A673 (cell line): ENCODE results near the gene FOXJ3. TPM values are rescaled to one million over a fixed set of nuclear protein-coding genes. Genes with fewer than 3 reads are reported as not detected.

Experiments used
- BruUV-seq: library from RNA; stranded (reverse); fragments of 400-500 nt; replicated peaks from 2 replicates; lab custom pipeline; 2021; lab: Mats Ljungman, UMichigan
- CTCF ChIA-PET: fragments of 300-600 bp; sonication (Branson Sonifier 250); formaldehyde crosslinking; loops from one replicate; lab custom pipeline; 2022; ENCODE audit warnings: antibody characterized with exemption; lab: Charles Lee
- POLR2A ChIA-PET: fragments of 300-600 bp; sonication (Branson Sonifier 250); formaldehyde crosslinking; loops from one replicate; lab custom pipeline; 2022; ENCODE audit warnings: antibody characterized with exemption; ENCODE audit not compliant: low non-redundant PET; lab: Charles Lee
- DNase-seq: peaks from one replicate; pipeline ENCODE4 v3.0.0-alpha.2; 2015; ENCODE audit warnings: low spot score
- H3K27ac ChIP-seq: fragments of 200-600 bp; sonication (generic); 2 replicates; pipeline ENCODE4 v1.5.1; 2016; ENCODE audit warnings: mixed run types, low read depth, mild to moderate bottlenecking, mixed read lengths, antibody characterized with exemption, low read length; ENCODE audit not compliant: poor library complexity, severe bottlenecking
- H3K27me3 ChIP-seq: fragments of 200-600 bp; sonication (generic); replicated peaks from 2 replicates; pipeline ENCODE4 v1.6.1; 2017; ENCODE audit warnings: mixed run types, low read depth, mild to moderate bottlenecking, mixed read lengths, antibody characterized with exemption, low read length; ENCODE audit not compliant: insufficient read depth, poor library complexity
- H3K36me3 ChIP-seq: fragments of 200-600 bp; sonication (generic); 2 replicates; pipeline ENCODE4 v1.6.1; 2016; ENCODE audit warnings: mixed run types, mild to moderate bottlenecking, mixed read lengths, antibody characterized with exemption, low read length; ENCODE audit not compliant: insufficient read depth, poor library complexity, severe bottlenecking
- H3K4me1 ChIP-seq: fragments of 200-600 bp; sonication (generic); 2 replicates; pipeline ENCODE4 v1.6.1; 2017; ENCODE audit warnings: mixed run types, mild to moderate bottlenecking, mixed read lengths, antibody characterized with exemption, low read length; ENCODE audit not compliant: insufficient read depth, poor library complexity, severe bottlenecking
- H3K4me3 ChIP-seq: fragments of 200-600 bp; sonication (generic); 2 replicates; pipeline ENCODE4 v1.5.1; 2016; ENCODE audit warnings: low read depth, mixed run types, mild to moderate bottlenecking, mixed read lengths, low read length; ENCODE audit not compliant: poor library complexity, severe bottlenecking
- H3K9me3 ChIP-seq: fragments of 200-600 bp; sonication (generic); 2 replicates; pipeline ENCODE4 v1.6.1; 2016; ENCODE audit warnings: mixed run types, low read depth, mild to moderate bottlenecking, mixed read lengths, antibody characterized with exemption, low read length; ENCODE audit not compliant: poor library complexity, severe bottlenecking
- EZH2 ChIP-seq: fragments of 200-600 bp; sonication (generic); IDR thresholded peaks from 2 replicates; pipeline ENCODE4 v1.6.1; 2017; ENCODE audit warnings: borderline replicate concordance, low read depth, mild to moderate bottlenecking, mixed read lengths, antibody characterized with exemption, low read length; ENCODE audit not compliant: poor library complexity, severe bottlenecking
- intact Hi-C: fragments of 100-400 bp; cut with micrococcal nuclease; formaldehyde crosslinking; loops from one replicate; pipeline ENCODE4 v1.10.0; 2022; ENCODE audit not compliant: unreplicated experiment
- total RNA-seq: library from RNA; stranded (reverse); gene quantifications from 2 replicates; pipeline ENCODE4 v1.2.3, GENCODE V29; 2021
- TF ChIP-seq, protein P1 (sequence below): fragments of 300-800, 200-600 bp; sonication (generic); conservative IDR thresholded peaks from 2 replicates; pipeline ENCODE4 v1.5.1; 2017; ENCODE audit warnings: low read depth, mild to moderate bottlenecking, antibody characterized with exemption, low read length, moderate library complexity, mixed read lengths

The FOXJ3 gene
- total RNA-seq, 1 experiment from 2014 or later, result 57.9 TPM

DNA sequence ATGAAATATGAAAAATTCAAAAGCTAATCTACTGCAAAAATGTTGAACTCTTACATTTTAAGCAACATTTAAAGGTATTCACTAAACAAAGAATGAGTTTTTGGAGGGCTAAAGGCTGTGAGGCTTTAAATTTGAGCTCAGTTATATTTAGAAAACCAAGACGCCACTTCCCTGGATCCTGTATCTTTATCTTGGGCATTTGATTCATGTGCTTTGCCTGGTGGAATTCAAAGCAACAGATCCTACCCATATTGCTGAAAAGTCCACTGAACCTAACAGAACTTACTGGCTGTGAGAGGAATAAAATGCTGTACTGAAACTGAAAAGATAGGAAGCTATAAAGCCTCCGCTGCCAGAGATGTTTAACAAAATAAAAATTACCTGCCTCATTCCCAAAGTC is 14.3 kb downstream of the FOXJ3 start:
- H3K4me3 ChIP-seq, result no peak overlapping the region
- ChIA-PET POLR2A (no interaction called here), CTCF (no interaction called here)
- no peaks in the 10 kb centered on the region for H3K9me3 ChIP-seq
- H3K4me1 ChIP-seq, result peaks cover 47% of the 10 kb centered on the region
- TF ChIP-seq, protein P1, sequence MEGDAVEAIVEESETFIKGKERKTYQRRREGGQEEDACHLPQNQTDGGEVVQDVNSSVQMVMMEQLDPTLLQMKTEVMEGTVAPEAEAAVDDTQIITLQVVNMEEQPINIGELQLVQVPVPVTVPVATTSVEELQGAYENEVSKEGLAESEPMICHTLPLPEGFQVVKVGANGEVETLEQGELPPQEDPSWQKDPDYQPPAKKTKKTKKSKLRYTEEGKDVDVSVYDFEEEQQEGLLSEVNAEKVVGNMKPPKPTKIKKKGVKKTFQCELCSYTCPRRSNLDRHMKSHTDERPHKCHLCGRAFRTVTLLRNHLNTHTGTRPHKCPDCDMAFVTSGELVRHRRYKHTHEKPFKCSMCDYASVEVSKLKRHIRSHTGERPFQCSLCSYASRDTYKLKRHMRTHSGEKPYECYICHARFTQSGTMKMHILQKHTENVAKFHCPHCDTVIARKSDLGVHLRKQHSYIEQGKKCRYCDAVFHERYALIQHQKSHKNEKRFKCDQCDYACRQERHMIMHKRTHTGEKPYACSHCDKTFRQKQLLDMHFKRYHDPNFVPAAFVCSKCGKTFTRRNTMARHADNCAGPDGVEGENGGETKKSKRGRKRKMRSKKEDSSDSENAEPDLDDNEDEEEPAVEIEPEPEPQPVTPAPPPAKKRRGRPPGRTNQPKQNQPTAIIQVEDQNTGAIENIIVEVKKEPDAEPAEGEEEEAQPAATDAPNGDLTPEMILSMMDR, result no peak
- no peak for TF ChIP-seq EZH2
- intact Hi-C loops, result no loop called here
- no TSS peak for BruUV-seq
- peak overlapping the region; percentile 31 for H3K27ac ChIP-seq
- no peaks in the 10 kb centered on the region for H3K36me3 ChIP-seq
- H3K27me3 ChIP-seq, result no peaks in the 10 kb centered on the region
- DNase-seq, result no peak

DNA sequence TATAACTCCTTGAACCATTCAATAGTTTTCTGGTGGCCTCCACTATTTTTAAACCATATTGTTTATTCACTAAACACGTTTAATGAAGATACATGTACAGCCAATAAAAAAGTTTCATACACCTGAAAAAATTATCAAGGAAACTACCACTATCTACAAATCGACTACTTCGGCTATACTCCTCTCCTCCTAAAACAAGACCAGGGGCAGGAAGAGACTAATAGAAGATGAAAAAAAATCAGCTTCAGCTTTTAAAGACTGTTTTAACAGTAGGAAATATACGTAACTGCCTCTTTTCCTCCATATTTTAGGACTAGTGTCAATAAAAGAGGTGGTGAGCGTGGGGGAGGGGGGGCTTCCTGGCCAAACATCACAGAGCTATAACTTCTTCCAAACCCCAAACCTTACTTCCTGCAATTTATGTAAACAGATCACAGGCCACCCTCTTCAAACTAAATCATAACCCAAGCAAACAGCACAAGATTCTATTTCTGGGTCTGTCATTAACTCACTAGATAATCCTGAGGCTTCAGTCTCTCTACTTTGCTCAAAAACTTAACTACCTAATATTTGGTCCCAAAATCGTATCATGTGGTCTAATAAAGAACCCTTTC is 15.1 kb downstream of the FOXJ3 start:
- POLR2A ChIA-PET, result no interaction called here
- CTCF ChIA-PET, result no interaction called here
- no peak for DNase-seq
- intact Hi-C loops, result no loop called here
- Histone ChIP-seq H3K36me3 (no peaks in the 10 kb centered on the region), H3K4me3 (no peak overlapping the region), H3K9me3 (no peaks in the 10 kb centered on the region), H3K27me3 (no peaks in the 10 kb centered on the region), H3K4me1 (peaks cover 54% of the 10 kb centered on the region), H3K27ac (peak overlapping the region; percentile 20)
- no peak for TF ChIP-seq EZH2
- BruUV-seq, result no TSS peak

DNA sequence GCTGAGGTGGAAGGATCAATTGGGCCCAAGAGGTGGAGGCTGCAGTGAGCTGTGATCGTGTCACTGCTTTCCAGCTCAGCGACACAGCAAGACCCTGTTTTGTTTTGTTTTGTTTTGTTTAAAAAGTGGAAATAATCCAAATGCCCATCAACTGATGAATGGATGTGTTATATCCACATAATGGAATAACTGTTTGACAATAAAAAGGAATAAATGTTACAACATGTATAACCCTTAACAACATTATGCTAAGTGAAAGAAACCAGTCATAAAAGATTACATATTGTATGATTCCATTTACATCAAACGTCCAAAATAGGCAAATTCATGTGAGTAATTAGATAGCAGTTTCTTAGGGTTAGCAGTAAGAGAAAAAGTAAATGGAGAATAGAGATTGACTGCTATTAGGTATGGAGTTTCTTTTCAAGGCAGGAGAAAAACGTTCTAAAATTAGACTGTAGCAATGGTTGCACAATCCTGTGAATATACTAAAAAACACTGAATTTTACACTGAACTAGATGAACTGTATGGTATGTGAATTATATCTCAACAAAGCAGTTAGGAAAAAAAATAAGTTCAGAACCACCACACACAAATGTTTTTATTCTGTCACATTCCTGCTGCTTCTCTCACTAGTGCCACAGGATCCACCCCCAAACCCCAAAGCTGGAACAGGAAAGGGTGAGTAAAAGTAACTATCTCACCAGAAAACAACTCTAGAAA is 15.7 kb downstream of the FOXJ3 start:
- POLR2A ChIA-PET, result interaction anchor here (0.6 kb wide), 1 partner anchor 32 kb away, joined by 3 read pairs; no protein-coding TSS in a partner anchor
- Histone ChIP-seq H3K27ac (peak overlapping the region; percentile 20), H3K27me3 (no peaks in the 10 kb centered on the region), H3K4me1 (peaks cover 60% of the 10 kb centered on the region), H3K4me3 (no peak overlapping the region), H3K9me3 (no peaks in the 10 kb centered on the region), H3K36me3 (no peaks in the 10 kb centered on the region)
- no TSS peak for BruUV-seq
- TF ChIP-seq, protein P1, result no peak
- no peak for TF ChIP-seq EZH2
- DNase-seq, result no peak
- CTCF ChIA-PET, result no interaction called here
- intact Hi-C loops, result no loop called here
